Measurements from ENCODE around the gene TEX47.

GRCh38 chr7:88761779-88762178, 33.8 kb downstream of the TEX47 start:
- TF ChIP-seq, protein P1, sequence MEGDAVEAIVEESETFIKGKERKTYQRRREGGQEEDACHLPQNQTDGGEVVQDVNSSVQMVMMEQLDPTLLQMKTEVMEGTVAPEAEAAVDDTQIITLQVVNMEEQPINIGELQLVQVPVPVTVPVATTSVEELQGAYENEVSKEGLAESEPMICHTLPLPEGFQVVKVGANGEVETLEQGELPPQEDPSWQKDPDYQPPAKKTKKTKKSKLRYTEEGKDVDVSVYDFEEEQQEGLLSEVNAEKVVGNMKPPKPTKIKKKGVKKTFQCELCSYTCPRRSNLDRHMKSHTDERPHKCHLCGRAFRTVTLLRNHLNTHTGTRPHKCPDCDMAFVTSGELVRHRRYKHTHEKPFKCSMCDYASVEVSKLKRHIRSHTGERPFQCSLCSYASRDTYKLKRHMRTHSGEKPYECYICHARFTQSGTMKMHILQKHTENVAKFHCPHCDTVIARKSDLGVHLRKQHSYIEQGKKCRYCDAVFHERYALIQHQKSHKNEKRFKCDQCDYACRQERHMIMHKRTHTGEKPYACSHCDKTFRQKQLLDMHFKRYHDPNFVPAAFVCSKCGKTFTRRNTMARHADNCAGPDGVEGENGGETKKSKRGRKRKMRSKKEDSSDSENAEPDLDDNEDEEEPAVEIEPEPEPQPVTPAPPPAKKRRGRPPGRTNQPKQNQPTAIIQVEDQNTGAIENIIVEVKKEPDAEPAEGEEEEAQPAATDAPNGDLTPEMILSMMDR (IDR thresholded peaks at IDR 0.05), result no peak
- TF ChIP-seq POLR2A (IDR thresholded peaks at IDR 0.05) (no peak), POLR2AphosphoS5 (IDR thresholded peaks at IDR 0.05) (no peak)

Data from breast epithelium (tissue), 3 donors.